ENCODE data around the gene USP25. TPM values are rescaled to one million over a fixed set of nuclear protein-coding genes. Genes with fewer than 3 reads are reported as not detected.

Gene USP25
- total RNA-seq, 1 experiment from 2014 or later: 35.1 TPM

GRCh38 chr21:15856813-15857212 lies 127.0 kb downstream of the USP25 start:
- Mint-ChIP-seq H3K27ac (no peak overlapping the region), H3K4me3 (no peak overlapping the region), H3K4me1 (no peaks in the 10 kb centered on the region), H3K36me3 (ENCODE audit: insufficient read depth in 1 of 3, low read depth in 3 of 3) (peaks cover 7 to 27% (median 11%) of the 10 kb centered on the region in 3 experiments; a peak in 6 of 7 replicates), H3K27me3 (ENCODE audit: low read depth) (no peaks in the 10 kb centered on the region), H3K9me3 (no peaks in the 10 kb centered on the region)
- H2BK20ac ChIP-seq (ENCODE audit: low read depth, low read length, poor library complexity, severe bottlenecking): no peak overlapping the region
- H4K20me1 ChIP-seq (ENCODE audit: control insufficient read depth, insufficient read depth, insufficient read length): no peaks in the 10 kb centered on the region
- no peaks in the 10 kb centered on the region for H3K27me3 ChIP-seq (ENCODE audit: insufficient read depth, low read length)
- no peaks in the 10 kb centered on the region for H3K9me3 ChIP-seq (ENCODE audit: control insufficient read depth, low read depth, low read length)
- H2BK120ac ChIP-seq (ENCODE audit: low read depth, low read length, poor library complexity, severe bottlenecking): no peak overlapping the region
- no peak overlapping the region for H3K18ac ChIP-seq (ENCODE audit: insufficient read length, low read depth, low read length)
- no peaks in the 10 kb centered on the region for H3K23me2 ChIP-seq (ENCODE audit: insufficient read length, low read depth, low read length, poor library complexity, severe bottlenecking)
- H3K56ac ChIP-seq (ENCODE audit: insufficient read length, low read depth, low read length): no peak overlapping the region
- no peaks in the 10 kb centered on the region for H3K79me2 ChIP-seq (ENCODE audit: insufficient read depth, low read length)
- no peak overlapping the region for H3K9ac ChIP-seq (ENCODE audit: extremely low read depth, insufficient read length, low read length)
- no peak overlapping the region for H4K5ac ChIP-seq (ENCODE audit: insufficient read length, low read depth, low read length)
- no peak overlapping the region for H3K4me2 ChIP-seq (ENCODE audit: insufficient read depth, insufficient read length, low read length)
- H4K91ac ChIP-seq (ENCODE audit: insufficient read length, low read depth, low read length): no peak overlapping the region
- H2AK5ac ChIP-seq (ENCODE audit: insufficient read length, low read length): no peak overlapping the region
- H2AFZ ChIP-seq (ENCODE audit: low read length): no peak overlapping the region
- H3K14ac ChIP-seq (ENCODE audit: insufficient read depth, low read length): no peak overlapping the region
- no peak overlapping the region for H3K4ac ChIP-seq (ENCODE audit: low read depth, low read length)
- no peaks in the 10 kb centered on the region for H3K79me1 ChIP-seq (ENCODE audit: insufficient read depth, low read depth, low read length, poor library complexity, severe bottlenecking)
- DNase-seq: no peak
- TF ChIP-seq CTCF (conservative IDR thresholded peaks at IDR 0.05): no peak
- no peak overlapping the region for H2BK15ac ChIP-seq (ENCODE audit: low read depth, low read length)
- H2BK5ac ChIP-seq (ENCODE audit: insufficient read length, low read length): no peak overlapping the region
- H3K4me1 ChIP-seq (ENCODE audit: insufficient read depth, low read length): no peaks in the 10 kb centered on the region
- no peak overlapping the region for H4K8ac ChIP-seq (replicated peaks; ENCODE audit: insufficient read length, low read depth, low read length)
- H3K23ac ChIP-seq (ENCODE audit: insufficient read length, low read depth, low read length): no peak overlapping the region
- H3K27ac ChIP-seq (ENCODE audit: insufficient read length, low read depth, low read length): no peak overlapping the region
- WGBS (ENCODE audit: extremely low coverage, insufficient read length, low lambda C conversion rate): no CpG with 5 or more reads among the region's 1 CpG
- H2BK12ac ChIP-seq (ENCODE audit: insufficient read length, low read depth, low read length): no peak overlapping the region
- H3T11ph ChIP-seq (ENCODE audit: low read length): no peak overlapping the region
